ENCODE measurements around the gene LTF.
"Not testable (repeated sequence)": the region's sequence is repeated elsewhere in the genome, so short reads cannot be mapped to it uniquely, and the experiment has no call there.

DNA sequence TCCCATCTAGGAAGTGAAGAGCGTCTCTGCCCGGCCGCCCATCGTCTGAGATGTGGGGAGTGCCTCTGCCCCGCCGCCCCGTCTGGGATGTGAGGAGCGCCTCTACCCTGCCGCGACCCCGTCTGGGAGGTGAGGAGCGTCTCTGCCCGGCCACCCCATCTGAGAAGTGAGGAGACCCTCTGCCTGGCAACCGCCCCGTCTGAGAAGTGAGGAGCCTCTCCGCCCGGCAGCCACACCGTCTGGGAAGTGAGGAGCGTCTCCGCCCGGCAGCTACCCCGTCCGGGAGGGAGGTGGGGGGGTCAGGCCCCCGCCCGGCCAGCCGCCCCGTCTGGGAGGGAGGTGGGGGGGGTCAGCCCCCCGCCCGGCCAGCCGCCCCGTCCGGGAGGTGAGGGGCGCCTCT, 29.8 kb upstream of the LTF start:
- not testable (repeated sequence) for TF ChIP-seq KDM1A (CRISPR knock-in tag; IDR thresholded peaks at IDR 0.05)
- TF ChIP-seq, protein P1, sequence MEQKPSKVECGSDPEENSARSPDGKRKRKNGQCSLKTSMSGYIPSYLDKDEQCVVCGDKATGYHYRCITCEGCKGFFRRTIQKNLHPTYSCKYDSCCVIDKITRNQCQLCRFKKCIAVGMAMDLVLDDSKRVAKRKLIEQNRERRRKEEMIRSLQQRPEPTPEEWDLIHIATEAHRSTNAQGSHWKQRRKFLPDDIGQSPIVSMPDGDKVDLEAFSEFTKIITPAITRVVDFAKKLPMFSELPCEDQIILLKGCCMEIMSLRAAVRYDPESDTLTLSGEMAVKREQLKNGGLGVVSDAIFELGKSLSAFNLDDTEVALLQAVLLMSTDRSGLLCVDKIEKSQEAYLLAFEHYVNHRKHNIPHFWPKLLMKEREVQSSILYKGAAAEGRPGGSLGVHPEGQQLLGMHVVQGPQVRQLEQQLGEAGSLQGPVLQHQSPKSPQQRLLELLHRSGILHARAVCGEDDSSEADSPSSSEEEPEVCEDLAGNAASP (CRISPR knock-in tag; IDR thresholded peaks at IDR 0.05; ENCODE audit: borderline replicate concordance) = not testable (repeated sequence)

Measured in HepG2 (cell line).